Fibroblast of skin of abdomen (primary cell): Measurements from ENCODE around the gene GBE1.

Source experiments
- DNase-seq: peaks from one replicate; pipeline ENCODE4 v3.0.0-alpha.2; 2013

The GBE1 gene

GRCh38 chr3:81752604-81753003 lies 8.8 kb downstream of the GBE1 start:
- DNase-seq, result no peak

GRCh38 chr3:81749265-81749664 lies 12.2 kb downstream of the GBE1 start:
- DNase-seq, result peak; percentile 92

- peak; percentile 66 for DNase-seq
These were observed 14.2 kb downstream of the GBE1 start for GRCh38 chr3:81747280-81747679.

- peak; percentile 97 for DNase-seq
These were observed 17.1 kb downstream of the GBE1 start for GRCh38 chr3:81744366-81744765.

- DNase-seq, result peak; percentile 99
These were observed 18.1 kb downstream of the GBE1 start for GRCh38 chr3:81743096-81744025.

GRCh38 chr3:81742581-81742980 lies 18.9 kb downstream of the GBE1 start:
- no peak for DNase-seq

- peak; percentile 76 for DNase-seq
These were observed 20.2 kb downstream of the GBE1 start for GRCh38 chr3:81741216-81741615.

GRCh38 chr3:81740731-81741130 lies 20.7 kb downstream of the GBE1 start:
- DNase-seq, result no peak

- no peak for DNase-seq
These were observed 26.1 kb downstream of the GBE1 start for GRCh38 chr3:81735334-81735733.

- DNase-seq, result no peak
These were observed 26.7 kb downstream of the GBE1 start for GRCh38 chr3:81734742-81735141.

- DNase-seq, result no peak
These were observed 28.8 kb downstream of the GBE1 start for GRCh38 chr3:81732642-81733041.

GRCh38 chr3:81728766-81729544 lies 32.5 kb downstream of the GBE1 start:
- peak; percentile 84 for DNase-seq

- DNase-seq, result peak; percentile 66
These were observed 34.7 kb downstream of the GBE1 start for GRCh38 chr3:81726735-81727134.

- DNase-seq, result peak; percentile 49
These were observed 35.3 kb downstream of the GBE1 start for GRCh38 chr3:81726132-81726531.

GRCh38 chr3:81723732-81724313 lies 37.6 kb downstream of the GBE1 start:
- peak; percentile 48 for DNase-seq

- DNase-seq, result no peak
These were observed 43.1 kb downstream of the GBE1 start for GRCh38 chr3:81718311-81718710.

GRCh38 chr3:81716870-81717509 lies 44.5 kb downstream of the GBE1 start:
- DNase-seq, result peak; percentile 51

GRCh38 chr3:81713031-81713430 lies 48.4 kb downstream of the GBE1 start:
- no peak for DNase-seq

- DNase-seq, result no peak
These were observed 51.8 kb downstream of the GBE1 start for GRCh38 chr3:81709606-81710005.

GRCh38 chr3:81707996-81708395 lies 53.4 kb downstream of the GBE1 start:
- DNase-seq, result no peak

GRCh38 chr3:81702126-81702525 lies 59.3 kb downstream of the GBE1 start:
- no peak for DNase-seq

GRCh38 chr3:81699536-81700320 lies 61.7 kb downstream of the GBE1 start:
- DNase-seq, result no peak
